ENCODE measurements around the gene CRYBB3.
"Not testable (repeated sequence)": the region's sequence is repeated elsewhere in the genome, so short reads cannot be mapped to it uniquely, and the experiment has no call there.

Gene CRYBB3

GRCh38 chr22:25176175-25176574, 23.5 kb upstream of the CRYBB3 start:
- DNase-seq = no peak

GRCh38 chr22:25176799-25177198, 22.9 kb upstream of the CRYBB3 start:
- DNase-seq = no peak

GRCh38 chr22:25177226-25177625, 22.4 kb upstream of the CRYBB3 start:
- no peak for DNase-seq

- no peak for DNase-seq
Measured at GRCh38 chr22:25177895-25178294, 21.8 kb upstream of the CRYBB3 start.

GRCh38 chr22:25178348-25178747, 21.3 kb upstream of the CRYBB3 start:
- DNase-seq = not testable (repeated sequence)

- DNase-seq = not testable (repeated sequence)
Measured at GRCh38 chr22:25178869-25179631, 20.6 kb upstream of the CRYBB3 start.

- no peak for DNase-seq
Measured at GRCh38 chr22:25182131-25183110, 17.2 kb upstream of the CRYBB3 start.

GRCh38 chr22:25183949-25184619, 15.6 kb upstream of the CRYBB3 start:
- no peak for DNase-seq

GRCh38 chr22:25186140-25186539, 13.5 kb upstream of the CRYBB3 start:
- no peak for DNase-seq

- no peak for DNase-seq
Measured at GRCh38 chr22:25187469-25187868, 12.2 kb upstream of the CRYBB3 start.

- DNase-seq = no peak
Measured at GRCh38 chr22:25192406-25192805, 7.3 kb upstream of the CRYBB3 start.

- DNase-seq = no peak
Measured at GRCh38 chr22:25193130-25193529, 6.5 kb upstream of the CRYBB3 start.

GRCh38 chr22:25193548-25193947, 6.1 kb upstream of the CRYBB3 start:
- DNase-seq = no peak

- no peak for DNase-seq
Measured at GRCh38 chr22:25196326-25196725, 3.3 kb upstream of the CRYBB3 start.

GRCh38 chr22:25197340-25197739, 2.3 kb upstream of the CRYBB3 start:
- DNase-seq = no peak

- DNase-seq = no peak
Measured at GRCh38 chr22:25200967-25201366, 1.3 kb downstream of the CRYBB3 start.

GRCh38 chr22:25201557-25202273, 2.1 kb downstream of the CRYBB3 start:
- no peak for DNase-seq

GRCh38 chr22:25202290-25202921, 2.7 kb downstream of the CRYBB3 start:
- no peak for DNase-seq

GRCh38 chr22:25203082-25203481, 3.4 kb downstream of the CRYBB3 start:
- DNase-seq = no peak

GRCh38 chr22:25204547-25204946, 4.9 kb downstream of the CRYBB3 start:
- DNase-seq = not testable (repeated sequence)

- DNase-seq = no peak
Measured at GRCh38 chr22:25205847-25206246, 6.2 kb downstream of the CRYBB3 start.

GRCh38 chr22:25206998-25207397, 7.3 kb downstream of the CRYBB3 start:
- DNase-seq = no peak

Measured in DMS79 treated with DMSO at 0.1 percent for 48 hours (cell line).